HEK293 (cell line): ENCODE data around the gene CRYZL1.

ENCODE experiments used
- CTCF ChIA-PET: fragments of 350-600 bp; formaldehyde crosslinking; extraction: SDS; loops from one replicate; lab custom pipeline; 2021; ENCODE audit warnings: antibody characterized with exemption; lab: Yijun Ruan, JAX
- POLR2A ChIA-PET: fragments of 300-600 bp; formaldehyde crosslinking; extraction: SDS; loops from one replicate; lab custom pipeline; 2020; ENCODE audit warnings: antibody characterized with exemption, inconsistent platforms; lab: Yijun Ruan, JAX
- H3K27ac ChIP-seq: fragments of 200-500 bp; sonication (Bioruptor generic); 2 replicates; pipeline ENCODE4 v1.5.1; 2014; ENCODE audit warnings: low read depth, low read length, control low read depth, inconsistent platforms; ENCODE audit errors: extremely low read depth
- H3K36me3 ChIP-seq, 2 experiments: fragments of 200-500 bp in 1 of 2; sonication (Bioruptor generic) in 1 of 2; 1 replicate in 1 of 2; 2 replicates in 1 of 2; pipeline ENCODE4 v1.5.1; 2014 to 2017; ENCODE audit warnings: inconsistent platforms in 2 of 2, low read length in 2 of 2; ENCODE audit not compliant: control insufficient read depth in 2 of 2, insufficient read depth in 1 of 2
- H3K4me1 ChIP-seq: fragments of 200-500 bp; sonication (Bioruptor generic); 2 replicates; pipeline ENCODE4 v1.5.1; 2014; ENCODE audit warnings: mild to moderate bottlenecking, low read length, inconsistent platforms; ENCODE audit not compliant: control insufficient read depth, insufficient read depth
- H3K4me3 ChIP-seq: 2 replicates; pipeline ENCODE4 v1.5.1; 2011; ENCODE audit warnings: low read depth, mild to moderate bottlenecking, control low read depth, low read length, moderate library complexity
- H3K9me3 ChIP-seq: fragments of 200-500 bp; sonication (Bioruptor generic); 2 replicates; pipeline ENCODE4 v1.5.1; 2014; ENCODE audit warnings: low read depth, low read length, inconsistent platforms; ENCODE audit not compliant: control insufficient read depth, insufficient read depth
- EGR2 ChIP-seq: fragments of 450-650 bp; formaldehyde crosslinking; IDR thresholded peaks from 2 replicates; pipeline ENCODE4 v1.5.1; 2016; ENCODE audit warnings: low read depth, missing biosample characterization, missing genetic modification characterization
- ELK4 ChIP-seq: IDR thresholded peaks from 2 replicates; pipeline ENCODE4 v1.6.1; 2011; ENCODE audit warnings: mild to moderate bottlenecking, low read depth, low read length, borderline replicate concordance
- FEZF1 ChIP-seq: fragments of 450-650 bp; formaldehyde crosslinking; IDR thresholded peaks from 2 replicates; pipeline ENCODE4 v1.5.1; 2016; ENCODE audit warnings: missing biosample characterization, missing genetic modification characterization
- KLF1 ChIP-seq: fragments of 450-650 bp; formaldehyde crosslinking; IDR thresholded peaks from 2 replicates; pipeline ENCODE4 v1.5.1; 2016; ENCODE audit warnings: missing biosample characterization, missing genetic modification characterization
- KLF10 ChIP-seq: fragments of 450-650 bp; IDR thresholded peaks from 2 replicates; pipeline ENCODE4 v1.5.1; 2018; ENCODE audit warnings: missing biosample characterization, mild to moderate bottlenecking, missing genetic modification characterization
- MZF1 ChIP-seq: fragments of 450-650 bp; formaldehyde crosslinking; IDR thresholded peaks from 2 replicates; pipeline ENCODE4 v1.5.1; 2017; ENCODE audit warnings: missing biosample characterization, missing genetic modification characterization, borderline replicate concordance
- PBX3 ChIP-seq: sonication (generic); formaldehyde crosslinking; IDR thresholded peaks from 2 replicates; pipeline ENCODE4 v1.8.1; 2022; ENCODE audit warnings: mild to moderate bottlenecking, moderate library complexity, missing genetic modification reagents
- PRDM1 ChIP-seq: fragments of 450-650 bp; formaldehyde crosslinking; IDR thresholded peaks from 2 replicates; pipeline ENCODE4; 2016; ENCODE audit warnings: missing biosample characterization, missing genetic modification characterization
- SP3 ChIP-seq: fragments of 450-650 bp; formaldehyde crosslinking; IDR thresholded peaks from 2 replicates; pipeline ENCODE4 v1.5.1; 2016; ENCODE audit warnings: missing biosample characterization, missing genetic modification characterization
- ZBTB17 ChIP-seq: fragments of 450-650 bp; formaldehyde crosslinking; IDR thresholded peaks from 2 replicates; pipeline ENCODE4 v1.5.1; 2016; ENCODE audit warnings: missing biosample characterization, missing genetic modification characterization
- ZBTB48 ChIP-seq: fragments of 450-650 bp; formaldehyde crosslinking; IDR thresholded peaks from 2 replicates; pipeline ENCODE4 v1.5.1; 2016; ENCODE audit warnings: missing biosample characterization, missing genetic modification characterization
- ZBTB49 ChIP-seq: fragments of 450-650 bp; formaldehyde crosslinking; IDR thresholded peaks from 2 replicates; pipeline ENCODE4 v1.5.1; 2016; ENCODE audit warnings: missing biosample characterization, missing genetic modification characterization, low read depth
- ZEB2 ChIP-seq: fragments of 450-650 bp; formaldehyde crosslinking; IDR thresholded peaks from 2 replicates; pipeline ENCODE4 v1.5.1; 2016; ENCODE audit warnings: missing biosample characterization, missing genetic modification characterization
- ZFHX2 ChIP-seq: fragments of 450-650 bp; formaldehyde crosslinking; conservative IDR thresholded peaks from 2 replicates; pipeline ENCODE4 v1.5.1; 2016; ENCODE audit warnings: missing biosample characterization, missing genetic modification characterization
- ZFP69B ChIP-seq: fragments of 450-650 bp; formaldehyde crosslinking; IDR thresholded peaks from 2 replicates; pipeline ENCODE4 v1.5.1; 2016; ENCODE audit warnings: missing biosample characterization, missing genetic modification characterization
- ZIC2 ChIP-seq: fragments of 450-650 bp; formaldehyde crosslinking; IDR thresholded peaks from 2 replicates; pipeline ENCODE4 v1.5.1; 2016; ENCODE audit warnings: missing biosample characterization, missing genetic modification characterization
- ZNF157 ChIP-seq: fragments of 450-650 bp; formaldehyde crosslinking; IDR thresholded peaks from 2 replicates; pipeline ENCODE4 v1.5.1; 2016; ENCODE audit warnings: missing biosample characterization, missing genetic modification characterization
- ZNF175 ChIP-seq: fragments of 450-650 bp; formaldehyde crosslinking; IDR thresholded peaks from 2 replicates; pipeline ENCODE4 v1.5.1; 2016; ENCODE audit warnings: missing biosample characterization, missing genetic modification characterization
- ZNF311 ChIP-seq: fragments of 450-650 bp; formaldehyde crosslinking; IDR thresholded peaks from 2 replicates; pipeline ENCODE4 v1.5.1; 2017; ENCODE audit warnings: missing biosample characterization, missing genetic modification characterization, borderline replicate concordance
- ZNF37A ChIP-seq: fragments of 450-650 bp; IDR thresholded peaks from 2 replicates; pipeline ENCODE4 v1.5.1; 2018; ENCODE audit warnings: missing biosample characterization, missing genetic modification characterization
- ZNF48 ChIP-seq: fragments of 450-650 bp; formaldehyde crosslinking; IDR thresholded peaks from 2 replicates; pipeline ENCODE4 v1.5.1; 2016; ENCODE audit warnings: missing biosample characterization, missing genetic modification characterization
- ZNF501 ChIP-seq: fragments of 450-650 bp; formaldehyde crosslinking; IDR thresholded peaks from 2 replicates; pipeline ENCODE4 v1.5.1; 2016; ENCODE audit warnings: missing biosample characterization, missing genetic modification characterization
- ZNF529 ChIP-seq: fragments of 450-650 bp; formaldehyde crosslinking; IDR thresholded peaks from 2 replicates; pipeline ENCODE4 v1.5.1; 2017; ENCODE audit warnings: missing genetic modification characterization, missing biosample characterization; ENCODE audit not compliant: insufficient replicate concordance
- ZNF600 ChIP-seq: fragments of 450-650 bp; formaldehyde crosslinking; IDR thresholded peaks from 2 replicates; pipeline ENCODE4 v1.5.1; 2016; ENCODE audit warnings: missing biosample characterization, missing genetic modification characterization
- ZNF629 ChIP-seq: fragments of 450-650 bp; formaldehyde crosslinking; IDR thresholded peaks from 2 replicates; pipeline ENCODE4 v1.5.1; 2017; ENCODE audit warnings: missing biosample characterization, missing genetic modification characterization
- ZNF639 ChIP-seq: fragments of 450-650 bp; formaldehyde crosslinking; IDR thresholded peaks from 2 replicates; pipeline ENCODE4 v1.5.1; 2016; ENCODE audit warnings: missing biosample characterization, missing genetic modification characterization
- ZNF660 ChIP-seq: fragments of 450-650 bp; IDR thresholded peaks from 2 replicates; pipeline ENCODE4 v1.5.1; 2018; ENCODE audit warnings: missing biosample characterization, mild to moderate bottlenecking, missing genetic modification characterization
- ZNF704 ChIP-seq: fragments of 450-650 bp; formaldehyde crosslinking; IDR thresholded peaks from 2 replicates; pipeline ENCODE4 v1.5.1; 2016; ENCODE audit warnings: missing biosample characterization, missing genetic modification characterization
- ZNF747 ChIP-seq: fragments of 450-650 bp; formaldehyde crosslinking; IDR thresholded peaks from 2 replicates; pipeline ENCODE4 v1.5.1; 2016; ENCODE audit warnings: missing biosample characterization, missing genetic modification characterization
- ZNF777 ChIP-seq: fragments of 450-650 bp; formaldehyde crosslinking; IDR thresholded peaks from 2 replicates; pipeline ENCODE4 v1.5.1; 2017; ENCODE audit warnings: missing biosample characterization, missing genetic modification characterization, borderline replicate concordance

CRYZL1 gene

GRCh38 chr21:33682992-33683627 is 41.6 kb upstream of the CRYZL1 start (continued):
- no peak for TF ChIP-seq ZBTB49
- TF ChIP-seq ZNF37A (tag by site-specific recombination): no peak
- TF ChIP-seq ZNF639: 0 out of 2 replicates have a peak, but pooled peaks have one; percentile 31
- TF ChIP-seq KLF10 (tag by site-specific recombination): peak; percentile 61
- no peak for TF ChIP-seq ZNF175
- no peak for TF ChIP-seq ELK4
- no peak for TF ChIP-seq PBX3 (CRISPR knock-in tag)
- TF ChIP-seq ZNF529: no peak
- peak; percentile 63 for TF ChIP-seq ZNF629 (tag by site-specific recombination)
- TF ChIP-seq ZEB2 (tag by site-specific recombination): peak; percentile 37; the same call in 1 of the 2 replicates
- peak; percentile 39; the same call in 1 of the 2 replicates for TF ChIP-seq PRDM1 (tag by site-specific recombination)
- no peak for TF ChIP-seq ZNF777
- no peak for TF ChIP-seq ZNF501 (tag by site-specific recombination)
- no peak for TF ChIP-seq SP3 (tag by site-specific recombination)
- TF ChIP-seq ZNF660 (tag by site-specific recombination): peak; percentile 17; the same call in 1 of the 2 replicates
- TF ChIP-seq ZIC2 (tag by site-specific recombination): no peak
- TF ChIP-seq ZNF157 (tag by site-specific recombination): no peak
- TF ChIP-seq MZF1 (tag by site-specific recombination): peak; percentile 95
- TF ChIP-seq ZNF704: no peak
- peak; percentile 53; the same call in 1 of the 2 replicates for TF ChIP-seq ZBTB17 (tag by site-specific recombination)
- TF ChIP-seq, all 188 proteins: peak for 19

GRCh38 chr21:33680870-33681269 is 39.3 kb upstream of the CRYZL1 start:
- H3K27ac ChIP-seq: no peak overlapping the region
- POLR2A ChIA-PET: no interaction called here
- no peaks in the 10 kb centered on the region for H3K9me3 ChIP-seq
- peaks cover 42% of the 10 kb centered on the region for H3K4me1 ChIP-seq
- no peak overlapping the region for H3K4me3 ChIP-seq
- CTCF ChIA-PET: interaction anchor here (0.6 kb wide), 1 partner anchor 30 kb away, joined by 3 read pairs; no protein-coding TSS in a partner anchor
- H3K36me3 ChIP-seq: no peaks in the 10 kb centered on the region
- TF ChIP-seq ZBTB48: no peak
- no peak for TF ChIP-seq ZNF48 (tag by site-specific recombination)
- no peak for TF ChIP-seq ZNF157 (tag by site-specific recombination)
- no peak for TF ChIP-seq KLF1 (tag by site-specific recombination)
- TF ChIP-seq ZBTB49: no peak
- no peak for TF ChIP-seq FEZF1 (tag by site-specific recombination)
- TF ChIP-seq ZNF501 (tag by site-specific recombination): no peak
- TF ChIP-seq ZNF747 (tag by site-specific recombination): no peak
- TF ChIP-seq ZFP69B: no peak
- no peak for TF ChIP-seq ZNF311 (tag by site-specific recombination)
- TF ChIP-seq EGR2: no peak
- no peak for TF ChIP-seq ZFHX2 (tag by site-specific recombination)
- no peak for TF ChIP-seq ZNF600 (tag by site-specific recombination)
